Naive B cell (primary cell): Measurements from ENCODE around the gene BCL2L2. TPM values are rescaled to one million over a fixed set of nuclear protein-coding genes. Genes with fewer than 3 reads are reported as not detected.
"Not testable (repeated sequence)": the region's sequence is repeated elsewhere in the genome, so short reads cannot be mapped to it uniquely, and the experiment has no call there.

ENCODE experiments used
- ATAC-seq, 2 donors: fragments of 150-1000 bp; cut with Tn5 transposase; 2 replicates each; pipeline ENCODE4 v1.10.0; 2021; ENCODE audit warnings: low read depth in 2 of 2, mild to moderate bottlenecking in 2 of 2, moderate library complexity in 2 of 2
- DNase-seq: peaks from one replicate; pipeline ENCODE4 v3.0.0; 2022
- H3K27ac Mint-ChIP-seq, 6 donors: one replicate each; pipeline ENCODE4 v1.8.0; 2020 to 2022; ENCODE audit warnings: mild to moderate bottlenecking in 6 of 6, mixed read lengths in 6 of 6, moderate library complexity in 5 of 6, inconsistent platforms in 2 of 6
- H3K27me3 Mint-ChIP-seq, 3 donors: one replicate each; pipeline ENCODE4 v1.8.0; 2021 to 2022; ENCODE audit warnings: mixed read lengths in 3 of 3, mild to moderate bottlenecking in 1 of 3
- H3K36me3 Mint-ChIP-seq, 2 donors: one replicate each; pipeline ENCODE4 v1.8.0; 2020 to 2022; ENCODE audit warnings: mixed read lengths in 2 of 2, inconsistent platforms in 1 of 2, mild to moderate bottlenecking in 1 of 2
- H3K4me1 Mint-ChIP-seq, 3 donors: one replicate each; pipeline ENCODE4 v1.8.0; 2020 to 2022; ENCODE audit warnings: mixed read lengths in 3 of 3, inconsistent platforms in 1 of 3, mild to moderate bottlenecking in 1 of 3, moderate library complexity in 1 of 3
- H3K4me3 Mint-ChIP-seq, 8 donors: one replicate each; pipeline ENCODE4 v1.8.0; 2020 to 2022; ENCODE audit warnings: mild to moderate bottlenecking in 8 of 8, mixed read lengths in 8 of 8, moderate library complexity in 8 of 8, inconsistent platforms in 2 of 8
- H3K9me3 Mint-ChIP-seq, 7 donors: one replicate each; pipeline ENCODE4 v1.8.0; 2020 to 2022; ENCODE audit warnings: mixed read lengths in 7 of 7, mild to moderate bottlenecking in 5 of 7, inconsistent platforms in 2 of 7, moderate library complexity in 1 of 7
- polyA plus RNA-seq, 6 donors: library from polyadenylated mRNA; unstranded; fragments of 300-500 nt; fragmentation: Illumina TruSeq; gene quantifications; one replicate each; pipeline ENCODE4 v1.2.3, GENCODE V29; 2021; ENCODE audit warnings: low read depth in 6 of 6

Gene BCL2L2
- under 1 TPM in 3 of 6 donors, not detected in 3; 0.22 to 0.72 (median 0.28) TPM for polyA plus RNA-seq

GRCh38 chr14:23306412-23307145, at the start of gene BCL2L2:
Gene BCL2L2 (plus strand): TSS chr14:23306833. CDS start chr14:23307768, 935 bp downstream.
- Mint-ChIP-seq H3K27ac (peak within 1 kb of the TSS; percentile 24 to 93 (median 55)), H3K9me3 (no peaks in the 10 kb centered on the region), H3K4me1 (peaks cover 28 to 29% (median 28%) of the 10 kb centered on the region in 3 donors), H3K4me3 (peak within 1 kb of the TSS; percentile 58 to 85 (median 76)), H3K27me3 (peaks cover 0 to 4% (median 0%) of the 10 kb centered on the region in 3 donors), H3K36me3 (no peaks in the 10 kb centered on the region)
- no peak for DNase-seq
- no peak for ATAC-seq

DNA sequence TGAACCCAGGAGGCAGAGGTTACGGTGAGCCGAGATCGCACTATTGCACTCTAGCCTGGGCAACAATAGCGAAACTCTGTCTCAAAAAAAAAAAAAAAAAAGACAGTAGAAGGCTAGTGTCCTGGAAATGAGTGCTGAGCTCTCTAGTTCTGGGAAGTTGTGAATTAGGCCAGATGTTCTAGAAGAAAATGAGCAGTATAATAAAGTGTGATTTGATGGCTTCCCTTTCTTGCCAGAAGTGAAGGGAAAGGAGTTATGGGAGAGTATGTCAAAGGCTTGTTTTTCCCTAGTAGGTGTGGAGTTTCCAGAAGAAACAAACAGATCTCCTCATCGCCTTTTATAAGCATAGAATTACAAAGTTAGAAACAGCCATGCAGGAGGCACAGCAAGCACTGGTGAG, 48.4 kb upstream of the BCL2L2 start:
- no peak overlapping the region for H3K4me3 Mint-ChIP-seq
- peak overlapping the region in 1 of 6 donors; percentile 83 for H3K27ac Mint-ChIP-seq
- ATAC-seq (no peak), DNase-seq (no peak)
- H3K4me1 Mint-ChIP-seq: no peaks in the 10 kb centered on the region
- no peaks in the 10 kb centered on the region for H3K36me3 Mint-ChIP-seq
- H3K9me3 Mint-ChIP-seq: no peaks in the 10 kb centered on the region
- peaks cover 35 to 47% (median 46%) of the 10 kb centered on the region in 3 donors for H3K27me3 Mint-ChIP-seq

- Mint-ChIP-seq H3K27me3 (peaks cover 37 to 54% (median 47%) of the 10 kb centered on the region in 3 donors), H3K27ac (no peak overlapping the region)
These were observed 47.2 kb upstream of the BCL2L2 start for GRCh38 chr14:23259426-23259825.

DNA sequence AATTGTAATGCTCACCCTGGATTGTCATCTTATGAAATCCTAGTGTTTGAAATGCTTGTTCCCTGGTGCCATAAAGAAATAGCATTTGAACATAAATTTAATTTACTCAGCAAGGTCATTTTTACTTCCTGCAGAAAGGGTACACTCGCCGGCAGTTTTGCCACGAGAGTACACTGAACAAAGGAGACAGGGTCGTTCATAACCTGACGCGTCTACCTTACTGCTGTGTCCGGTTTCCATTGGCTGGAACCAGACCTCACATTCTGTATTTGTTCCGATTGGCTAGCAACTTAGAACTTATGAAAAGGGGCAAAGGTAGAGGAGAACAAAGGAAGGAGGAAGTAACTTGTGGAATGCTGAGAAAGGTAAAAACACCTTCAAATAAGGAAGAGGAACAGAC, 45.8 kb upstream of the BCL2L2 start:
- not testable (repeated sequence) for H3K9me3 Mint-ChIP-seq, H3K4me3 Mint-ChIP-seq, DNase-seq, H3K4me1 Mint-ChIP-seq, ATAC-seq, H3K27ac Mint-ChIP-seq, H3K36me3 Mint-ChIP-seq
- peaks cover 46 to 58% (median 55%) of the 10 kb centered on the region in 3 donors for H3K27me3 Mint-ChIP-seq

More at GRCh38 chr14:23259426-23259825, 47.2 kb upstream of the BCL2L2 start:
- H3K4me1 Mint-ChIP-seq: no peaks in the 10 kb centered on the region
- ATAC-seq: no peak
- no peak overlapping the region for H3K4me3 Mint-ChIP-seq
- no peaks in the 10 kb centered on the region for H3K9me3 Mint-ChIP-seq
- DNase-seq: no peak
- no peaks in the 10 kb centered on the region for H3K36me3 Mint-ChIP-seq

- peaks cover 3 to 13% (median 11%) of the 10 kb centered on the region in 3 donors for H3K27me3 Mint-ChIP-seq
- H3K9me3 Mint-ChIP-seq: no peaks in the 10 kb centered on the region
- ATAC-seq: no peak
- H3K4me1 Mint-ChIP-seq: no peaks in the 10 kb centered on the region
- DNase-seq: no peak
- H3K27ac Mint-ChIP-seq: no peak overlapping the region
- H3K4me3 Mint-ChIP-seq: no peak overlapping the region
- H3K36me3 Mint-ChIP-seq: no peaks in the 10 kb centered on the region
These were observed 37.4 kb upstream of the BCL2L2 start for GRCh38 chr14:23269193-23269592.

- no peak for ATAC-seq
- H3K9me3 Mint-ChIP-seq: no peaks in the 10 kb centered on the region
- H3K27me3 Mint-ChIP-seq: no peaks in the 10 kb centered on the region
- peak overlapping the region in 2 of 6 donors; percentile 2 to 15 for H3K27ac Mint-ChIP-seq
- peaks cover 2 to 5% (median 4%) of the 10 kb centered on the region in 3 donors for H3K4me1 Mint-ChIP-seq
- DNase-seq: no peak
- H3K4me3 Mint-ChIP-seq: no peak overlapping the region
- H3K36me3 Mint-ChIP-seq: peaks cover 0 to 8% of the 10 kb centered on the region in 2 donors
These were observed 31.2 kb upstream of the BCL2L2 start for GRCh38 chr14:23275412-23275811.

GRCh38 chr14:23277189-23277588, 29.4 kb upstream of the BCL2L2 start:
- DNase-seq: no peak
- no peak overlapping the region for H3K27ac Mint-ChIP-seq
- H3K27me3 Mint-ChIP-seq: no peaks in the 10 kb centered on the region
- ATAC-seq: no peak
- peaks cover 0 to 8% of the 10 kb centered on the region in 2 donors for H3K36me3 Mint-ChIP-seq
- H3K9me3 Mint-ChIP-seq: no peaks in the 10 kb centered on the region
- H3K4me1 Mint-ChIP-seq: peaks cover 2 to 5% (median 4%) of the 10 kb centered on the region in 3 donors
- no peak overlapping the region for H3K4me3 Mint-ChIP-seq

DNA sequence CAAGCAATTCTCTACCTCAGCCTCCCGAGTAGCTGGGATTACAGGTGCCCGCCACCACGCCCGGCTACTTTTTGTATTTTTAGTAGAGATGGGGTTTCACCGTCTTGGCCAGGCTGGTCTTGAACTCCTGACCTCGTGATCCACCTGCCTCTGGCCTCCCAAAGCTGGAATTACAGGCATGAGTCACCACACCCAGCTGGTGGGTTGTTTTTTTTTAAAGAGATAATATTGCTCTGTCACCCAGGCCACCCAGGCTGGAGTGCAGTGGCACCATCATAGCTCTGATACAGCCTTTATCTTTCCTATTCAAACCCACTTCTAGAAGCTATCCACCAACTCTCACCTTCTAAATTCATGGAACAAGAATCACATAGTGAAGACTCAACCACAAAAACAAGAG, 28.7 kb upstream of the BCL2L2 start:
- not testable (repeated sequence) for ATAC-seq, H3K4me3 Mint-ChIP-seq, DNase-seq, H3K4me1 Mint-ChIP-seq, H3K36me3 Mint-ChIP-seq, H3K9me3 Mint-ChIP-seq, H3K27me3 Mint-ChIP-seq
- H3K27ac Mint-ChIP-seq: peak overlapping the region in 2 of 6 donors; percentile 6 to 64

GRCh38 chr14:23281247-23281646, 25.4 kb upstream of the BCL2L2 start:
- Mint-ChIP-seq H3K4me3 (no peak overlapping the region), H3K36me3 (peaks cover 0 to 2% of the 10 kb centered on the region in 2 donors), H3K9me3 (no peaks in the 10 kb centered on the region), H3K4me1 (peaks cover 7 to 23% (median 14%) of the 10 kb centered on the region in 3 donors), H3K27ac (peak overlapping the region in 1 of 6 donors; percentile 47), H3K27me3 (no peaks in the 10 kb centered on the region)
- DNase-seq (no peak), ATAC-seq (no peak)

- Mint-ChIP-seq H3K27ac (peak overlapping the region; percentile 57 to 91 (median 86)), H3K4me3 (peak overlapping the region; percentile 87 to 99 (median 95)), H3K4me1 (peaks cover 7 to 31% (median 14%) of the 10 kb centered on the region in 3 donors), H3K9me3 (no peaks in the 10 kb centered on the region), H3K36me3 (no peaks in the 10 kb centered on the region), H3K27me3 (no peaks in the 10 kb centered on the region)
- ATAC-seq (no peak), DNase-seq (no peak)
These were observed 21.7 kb upstream of the BCL2L2 start for GRCh38 chr14:23284654-23285529.

DNA sequence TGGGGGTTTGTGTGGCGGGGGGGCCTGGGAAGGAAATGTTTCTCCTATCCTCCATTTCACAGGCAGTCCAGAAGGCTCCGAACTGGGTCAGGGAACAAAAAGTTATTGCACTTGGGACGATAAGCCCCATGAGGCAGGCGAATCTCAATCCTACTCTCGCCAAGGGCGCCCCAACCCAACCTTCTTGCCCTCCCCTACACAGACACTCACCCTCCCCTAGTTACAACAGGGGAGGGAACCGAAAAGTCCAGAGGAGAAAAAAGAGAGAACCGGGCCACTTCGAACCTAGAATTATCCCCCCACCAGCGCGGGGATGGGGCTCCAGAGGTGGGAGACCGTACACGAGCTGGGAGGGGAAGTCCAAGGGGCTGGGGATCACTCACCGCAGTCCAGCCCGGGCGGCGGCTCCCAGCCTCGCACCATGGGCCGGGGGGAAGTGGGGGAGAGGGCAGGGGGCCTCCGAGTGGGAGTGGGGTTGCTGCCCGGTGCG, 21.1 kb upstream of the BCL2L2 start:
- Mint-ChIP-seq H3K9me3 (no peaks in the 10 kb centered on the region), H3K27me3 (no peaks in the 10 kb centered on the region), H3K27ac (peak overlapping the region in 5 of 6 donors; percentile 57 to 91 (median 84)), H3K36me3 (no peaks in the 10 kb centered on the region), H3K4me3 (peak overlapping the region; percentile 87 to 99 (median 95)), H3K4me1 (peaks cover 7 to 31% (median 14%) of the 10 kb centered on the region in 3 donors)
- ATAC-seq (peak; percentile 25 to 34), DNase-seq (no peak)

- peak; percentile 97 for DNase-seq
- Mint-ChIP-seq H3K9me3 (no peaks in the 10 kb centered on the region), H3K4me1 (peaks cover 7 to 31% (median 14%) of the 10 kb centered on the region in 3 donors), H3K4me3 (peak within 1 kb of the TSS; percentile 87 to 99 (median 95)), H3K36me3 (no peaks in the 10 kb centered on the region), H3K27me3 (no peaks in the 10 kb centered on the region), H3K27ac (peak within 1 kb of the TSS; percentile 82 to 99 (median 92))
- peak; percentile 96 to 97 for ATAC-seq
These were observed 20.4 kb upstream of the BCL2L2 start, which contains the start of gene HOMEZ for GRCh38 chr14:23286020-23286901. Gene HOMEZ (minus strand): TSS chr14:23286132. CDS start chr14:23285952, 180 bp downstream.
